Measurements from ENCODE around the gene NUP133.

- no peak for TF ChIP-seq CTCF (IDR thresholded peaks at IDR 0.05)
- no peak for TF ChIP-seq EZH2 (IDR thresholded peaks at IDR 0.05; ENCODE audit: borderline replicate concordance, insufficient read depth, low read depth, low read length, poor library complexity, severe bottlenecking)
Measured at GRCh38 chr1:229432116-229432461, 76.1 kb downstream of the NUP133 start.
